Activated CD8-positive, alpha-beta memory T cell treated with anti-CD3 and anti-CD28 coated beads, Interleukin-2, amount 50 U/mL, for 24 hours (primary cell): ENCODE results near the gene SLC52A1.
"Not testable (repeated sequence)": the region's sequence is repeated elsewhere in the genome, so short reads cannot be mapped to it uniquely, and the experiment has no call there.

ENCODE experiments used
- DNase-seq: peaks from one replicate; pipeline ENCODE4 v3.0.0-alpha.2; 2020; ENCODE audit errors: extremely low read depth

Gene SLC52A1

DNA sequence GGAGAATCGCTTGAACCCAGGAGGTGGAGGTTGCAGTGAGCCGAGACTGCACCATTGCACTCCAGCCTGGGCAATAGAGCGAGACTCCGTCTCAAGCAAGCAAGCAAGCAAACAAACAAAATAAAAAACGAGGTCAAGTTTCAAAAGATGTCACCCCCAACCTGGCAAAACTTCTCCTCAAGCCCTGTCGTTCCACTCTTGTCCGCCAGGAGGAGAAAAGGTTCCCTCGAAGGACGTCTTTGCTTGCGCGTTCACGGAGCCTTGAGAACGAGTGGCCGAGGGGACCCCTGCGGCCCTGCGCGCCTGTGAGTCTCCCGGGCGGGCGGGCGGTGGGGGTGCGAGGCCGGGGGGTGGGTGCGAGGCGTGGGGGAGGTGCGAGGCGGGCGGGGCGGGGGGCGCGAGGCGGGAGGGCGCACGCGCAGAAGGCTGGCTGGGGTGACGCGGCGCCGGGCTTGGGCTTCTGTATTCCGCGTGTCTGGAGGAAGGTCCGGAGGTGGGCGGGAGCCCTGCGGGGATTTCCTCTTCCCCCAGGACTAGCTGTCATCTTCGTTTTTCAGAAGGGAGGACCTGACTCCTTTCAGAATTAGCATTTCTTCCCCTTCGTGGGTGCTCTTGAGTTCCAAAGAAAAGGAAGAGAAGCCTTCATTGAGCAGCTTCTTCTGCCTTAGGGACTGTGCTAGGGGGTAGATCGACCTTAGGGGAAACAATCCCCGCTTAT is 3.7 kb downstream of the SLC52A1 start:
- DNase-seq: peak; percentile 55

DNA sequence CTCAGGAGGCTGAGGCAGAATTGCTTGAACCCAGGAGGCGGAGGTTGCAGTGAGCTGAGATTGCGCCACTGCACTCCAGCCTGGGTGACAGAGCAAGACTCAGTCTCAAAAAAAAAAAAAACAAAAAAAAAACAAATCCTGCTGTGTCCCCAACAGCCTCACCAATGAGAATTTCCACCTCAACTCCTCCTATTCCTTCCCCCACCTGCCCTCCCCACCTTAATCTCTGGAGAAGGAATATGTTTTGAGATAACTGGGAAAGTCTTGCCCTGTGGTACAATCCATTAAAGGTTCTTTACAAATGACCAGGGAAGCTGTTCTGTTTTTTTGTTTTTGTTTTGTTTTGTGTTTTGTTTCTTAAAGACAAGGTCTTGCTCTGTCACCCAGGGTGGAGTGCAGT is 5.1 kb downstream of the SLC52A1 start:
- DNase-seq: not testable (repeated sequence)

- DNase-seq: no peak
Observed at GRCh38 chr17:5027916-5028315, 7.3 kb downstream of the SLC52A1 start.

DNA sequence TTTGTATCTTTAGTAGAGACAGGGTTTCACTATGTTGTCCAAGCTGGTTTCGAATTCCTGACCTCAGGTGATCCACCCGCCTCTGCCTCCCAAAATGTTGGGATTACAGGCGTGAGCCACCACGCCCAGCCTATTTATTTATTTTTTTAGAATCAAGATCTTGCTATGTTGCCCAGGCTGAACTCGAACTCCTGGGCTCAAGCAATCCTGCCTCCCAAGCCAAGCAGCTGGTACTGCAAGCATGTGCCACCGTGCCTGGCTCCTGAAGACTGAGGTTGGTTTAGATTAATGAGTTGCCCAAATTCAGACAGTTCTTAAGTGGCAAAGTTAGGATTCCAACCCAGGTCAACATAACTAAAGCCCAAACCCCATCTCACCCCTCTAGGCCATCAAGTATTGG is 7.9 kb downstream of the SLC52A1 start:
- DNase-seq: no peak

GRCh38 chr17:5024604-5025003 is 10.6 kb downstream of the SLC52A1 start:
- DNase-seq: no peak

GRCh38 chr17:5023588-5024147 is 11.6 kb downstream of the SLC52A1 start:
- DNase-seq: no peak

DNA sequence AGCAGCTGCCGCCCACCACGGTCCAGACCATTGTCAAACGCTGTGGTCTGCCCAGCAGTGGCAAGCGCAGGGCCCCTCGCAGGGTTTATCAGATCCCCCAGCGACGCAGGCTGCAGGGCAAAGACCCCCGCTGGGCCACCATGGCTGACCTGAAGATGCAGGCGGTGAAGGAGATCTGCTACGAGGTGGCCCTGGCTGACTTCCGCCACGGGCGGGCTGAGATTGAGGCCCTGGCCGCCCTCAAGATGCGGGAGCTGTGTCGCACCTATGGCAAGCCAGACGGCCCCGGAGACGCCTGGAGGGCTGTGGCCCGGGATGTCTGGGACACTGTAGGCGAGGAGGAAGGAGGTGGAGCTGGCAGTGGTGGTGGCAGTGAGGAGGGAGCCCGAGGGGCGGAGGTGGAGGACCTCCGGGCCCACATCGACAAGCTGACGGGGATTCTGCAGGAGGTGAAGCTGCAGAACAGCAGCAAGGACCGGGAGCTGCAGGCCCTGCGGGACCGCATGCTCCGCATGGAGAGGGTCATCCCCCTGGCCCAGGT is 13.0 kb downstream of the SLC52A1 start:
- no peak for DNase-seq

DNA sequence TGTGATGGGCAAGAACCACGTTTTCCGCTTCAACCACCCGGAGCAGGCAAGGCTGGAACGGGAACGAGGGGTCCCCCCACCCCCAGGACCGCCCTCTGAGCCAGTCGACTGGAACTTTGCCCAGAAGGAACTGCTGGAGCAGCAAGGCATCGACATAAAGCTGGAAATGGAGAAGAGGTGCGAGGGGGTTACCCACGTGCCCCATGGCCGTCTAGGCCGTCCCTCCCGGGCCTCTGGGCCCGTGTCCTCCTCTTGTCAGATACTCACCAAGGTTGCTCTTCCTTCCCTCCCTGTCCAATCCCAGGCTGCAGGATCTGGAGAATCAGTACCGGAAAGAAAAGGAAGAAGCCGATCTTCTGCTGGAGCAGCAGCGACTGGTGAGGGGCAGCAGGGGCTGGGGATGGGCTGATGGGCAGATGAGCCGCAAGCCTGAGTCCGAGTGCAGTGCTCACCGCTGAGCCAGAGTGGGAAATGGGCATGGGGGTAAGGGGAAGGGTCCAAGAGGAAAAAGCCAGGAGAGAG is 14.7 kb downstream of the SLC52A1 start:
- DNase-seq: no peak

DNA sequence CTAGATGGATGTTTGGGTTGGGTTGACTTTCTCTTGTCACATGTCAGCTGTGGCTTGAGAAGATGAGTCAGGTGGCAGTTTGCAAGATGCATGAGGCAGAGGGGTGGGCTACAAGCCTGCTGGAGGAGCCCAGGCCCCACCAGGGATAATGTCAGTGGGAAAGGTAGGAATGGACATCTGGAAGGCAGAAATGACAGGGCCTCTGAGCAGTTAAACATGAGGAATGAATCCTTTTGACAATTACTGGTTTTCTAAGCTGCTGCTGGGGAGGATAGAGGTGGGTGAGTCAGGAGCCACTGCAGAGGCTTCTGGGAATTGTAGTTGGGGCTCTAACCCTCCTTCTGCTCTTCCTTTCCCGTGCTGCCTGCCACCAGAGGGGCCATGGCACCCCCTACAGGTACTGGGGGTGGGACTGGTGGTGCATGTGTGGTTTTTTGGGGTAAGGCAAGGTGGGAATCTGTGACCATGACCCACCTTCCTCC is 15.7 kb downstream of the SLC52A1 start:
- no peak for DNase-seq

DNA sequence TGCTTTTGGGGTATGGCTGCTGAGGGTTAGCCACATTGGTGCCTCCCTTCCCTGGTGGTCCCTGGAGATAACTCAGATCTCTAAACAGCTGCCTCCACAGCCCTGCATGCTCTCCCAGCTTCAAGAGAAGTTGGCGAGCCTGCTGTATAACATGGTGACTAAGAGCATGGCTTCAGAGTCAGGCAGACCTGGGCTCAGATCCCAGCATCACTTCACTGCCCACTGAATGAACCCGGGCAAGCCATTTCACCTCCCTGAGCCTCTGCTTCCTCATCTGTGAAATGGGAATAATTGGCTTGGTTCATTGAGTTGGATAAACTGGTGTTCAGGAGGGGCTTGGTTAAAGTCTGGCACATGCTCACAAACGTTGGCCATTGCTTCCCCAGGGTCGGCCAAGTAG is 20.9 kb downstream of the SLC52A1 start:
- no peak for DNase-seq

DNA sequence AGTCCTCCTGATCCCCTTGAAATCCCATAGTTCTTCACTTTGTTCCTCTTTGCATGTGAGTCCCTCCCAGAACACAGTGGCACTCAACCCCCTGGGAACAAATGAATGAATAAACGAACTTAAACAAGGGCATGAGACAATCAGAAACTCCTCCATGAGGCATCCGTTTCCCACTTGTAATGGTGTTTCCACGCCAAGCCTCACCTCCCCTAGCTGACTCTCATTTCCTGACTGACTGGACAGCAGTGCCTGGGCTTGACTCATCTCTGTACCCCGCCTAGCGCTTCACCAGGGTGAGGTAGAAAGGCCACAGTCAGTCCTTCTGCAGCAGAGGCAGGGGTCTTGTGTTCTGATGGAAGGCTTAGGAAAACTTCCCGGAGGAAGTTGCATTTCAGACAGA is 23.3 kb downstream of the SLC52A1 start:
- no peak for DNase-seq

DNA sequence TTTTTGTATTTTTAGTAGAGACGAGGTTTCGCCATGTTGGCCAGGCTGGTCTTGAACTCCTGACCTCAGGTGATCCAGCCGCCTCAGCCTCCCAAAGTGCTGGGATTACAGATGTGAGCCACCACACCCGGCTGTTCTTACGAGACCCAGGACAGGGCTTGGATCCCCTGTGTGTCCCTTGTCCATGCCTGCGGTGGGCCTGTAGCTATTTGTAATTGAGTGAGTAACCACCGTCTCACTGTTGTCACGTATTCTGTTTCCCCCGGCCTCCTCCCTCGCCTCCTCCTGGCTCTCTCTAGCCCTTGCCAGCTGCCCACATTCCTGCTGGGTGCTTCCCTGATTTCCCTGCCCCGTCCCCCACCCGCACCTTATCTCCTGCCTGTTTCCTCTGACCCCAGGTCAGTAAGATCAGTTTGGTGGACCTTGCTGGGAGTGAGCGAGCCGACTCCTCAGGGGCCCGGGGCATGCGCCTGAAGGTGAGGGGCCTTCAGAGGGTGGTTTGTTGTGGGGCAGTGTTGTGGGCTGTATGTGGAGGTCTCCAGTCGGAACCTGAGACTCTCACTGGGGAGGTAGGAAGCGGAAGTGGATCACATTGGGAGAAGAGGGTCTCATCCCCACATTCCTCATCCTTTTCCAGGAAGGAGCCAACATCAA is 31.9 kb downstream of the SLC52A1 start:
- DNase-seq: no peak

DNA sequence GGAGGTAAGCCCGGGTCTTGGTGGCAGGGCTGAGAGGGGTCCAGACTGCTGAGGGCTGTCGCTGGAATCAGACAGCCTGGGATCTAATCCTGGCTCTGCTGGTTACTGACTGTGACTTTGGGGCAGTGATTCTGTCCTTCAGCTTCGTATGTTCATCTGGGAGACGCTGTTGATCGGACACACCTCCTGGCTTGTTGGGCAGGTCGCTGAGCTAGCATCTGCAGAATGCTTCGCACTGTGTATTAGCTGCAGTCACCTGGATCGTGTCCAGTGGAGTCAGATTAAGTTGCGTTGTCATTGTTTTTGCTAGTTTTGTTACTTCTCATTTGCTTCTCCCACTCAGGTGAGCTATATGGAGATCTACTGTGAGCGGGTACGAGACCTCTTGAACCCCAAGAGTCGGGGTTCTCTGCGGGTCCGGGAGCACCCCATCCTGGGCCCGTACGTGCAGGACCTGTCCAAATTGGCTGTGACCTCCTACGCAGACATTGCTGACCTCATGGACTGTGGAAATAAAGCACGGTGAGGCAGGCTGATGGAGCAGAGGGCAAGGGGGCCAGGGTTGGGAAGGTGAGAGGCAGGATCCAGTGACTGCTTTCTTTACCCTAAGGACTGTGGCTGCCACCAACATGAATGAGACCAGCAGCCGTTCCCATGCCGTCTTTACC is 33.0 kb downstream of the SLC52A1 start:
- no peak for DNase-seq

- no peak for DNase-seq
Observed at GRCh38 chr17:5000237-5000639, 35.0 kb downstream of the SLC52A1 start.

GRCh38 chr17:4999430-5000093 is 35.7 kb downstream of the SLC52A1 start:
- no peak for DNase-seq

GRCh38 chr17:4998732-4999429 is 36.3 kb downstream of the SLC52A1 start:
- no peak for DNase-seq

- no peak for DNase-seq
Observed at GRCh38 chr17:4998027-4998731, 37.0 kb downstream of the SLC52A1 start.

DNA sequence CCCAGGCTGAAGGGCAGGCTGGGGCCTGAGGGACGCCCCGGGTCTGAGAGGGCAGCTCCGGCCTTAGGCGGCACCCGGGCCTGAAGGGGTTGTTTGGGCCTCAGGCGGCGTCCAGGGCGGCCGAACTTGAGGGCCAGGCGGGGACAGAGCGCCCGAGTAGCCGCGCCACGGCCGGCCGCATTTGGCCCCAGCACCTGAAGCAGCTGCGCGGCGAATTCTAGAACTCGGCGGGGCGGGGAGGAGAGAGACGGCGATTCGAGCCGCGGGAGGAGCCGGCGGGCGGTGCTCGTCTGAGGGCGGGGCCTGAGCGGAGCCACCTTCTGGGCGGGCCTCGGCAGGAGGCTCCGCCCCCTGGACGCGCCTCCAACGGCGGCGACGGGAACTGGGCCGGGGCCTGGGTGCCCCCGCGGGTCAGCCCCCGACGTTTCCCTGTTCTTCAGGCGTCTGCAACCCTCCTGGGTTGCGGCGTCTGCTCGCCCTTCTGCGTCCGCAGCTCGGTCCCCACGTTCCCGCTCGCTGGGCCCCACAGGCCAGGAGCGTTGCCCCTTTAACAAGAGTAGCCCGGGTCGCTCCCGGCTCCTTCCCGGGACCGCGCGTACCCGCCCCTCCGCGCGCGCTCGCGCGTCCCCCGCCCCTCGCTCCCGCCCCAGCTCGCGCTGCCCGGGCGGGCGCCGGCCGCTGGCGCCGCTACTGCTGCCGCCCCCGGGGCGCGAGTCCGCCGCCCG is 37.8 kb downstream of the SLC52A1 start, which contains the start of the genes INCA1 and KIF1C:
Gene INCA1, minus strand, starts transcription at position 221 of the 725 bp plus-strand sequence. CDS start 3,085 bp downstream, outside the sequence.
Gene KIF1C, plus strand, starts transcription at position 649 of the 725 bp plus-strand sequence. CDS start 2,297 bp downstream, outside the sequence.
- DNase-seq: peak; percentile 63

- DNase-seq: no peak
Observed at GRCh38 chr17:4994081-4994595, 41.1 kb downstream of the SLC52A1 start.
